Smooth muscle cell (in vitro differentiated cells): ENCODE data around the gene MICALL2. TPM values are rescaled to one million over a fixed set of nuclear protein-coding genes. Genes with fewer than 3 reads are reported as not detected.

Source experiments
- DNase-seq: peaks from one replicate; lab custom pipeline; 2025; ENCODE audit not compliant: unreplicated experiment; lab: John Stamatoyannopoulos, UW
- H2AFZ ChIP-seq: fragments of 200-600 bp; sonication (generic); 2 replicates; pipeline ENCODE4 v1.6.0; 2016; ENCODE audit warnings: antibody characterized with exemption, low read depth, mild to moderate bottlenecking
- H3F3A ChIP-seq: fragments of 200-600 bp; sonication (generic); 2 replicates; pipeline ENCODE4 v1.6.0; 2017; ENCODE audit warnings: antibody characterized with exemption, low read depth
- H3K27ac ChIP-seq: fragments of 200-600 bp; sonication (generic); 2 replicates; pipeline ENCODE4 v1.5.1; 2016; ENCODE audit warnings: low read depth, mild to moderate bottlenecking
- H3K27me3 ChIP-seq: fragments of 200-600 bp; sonication (generic); 2 replicates; pipeline ENCODE4 v1.6.1; 2016; ENCODE audit warnings: low read depth, mild to moderate bottlenecking
- H3K36me3 ChIP-seq: fragments of 200-600 bp; sonication (generic); 2 replicates; pipeline ENCODE4 v1.5.1; 2016; ENCODE audit warnings: low read depth
- H3K4me1 ChIP-seq: fragments of 200-600 bp; sonication (generic); 2 replicates; pipeline ENCODE4 v1.5.1; 2016; ENCODE audit warnings: low read depth
- H3K4me2 ChIP-seq: fragments of 200-600 bp; sonication (generic); 2 replicates; pipeline ENCODE4 v1.6.0; 2016; ENCODE audit warnings: mild to moderate bottlenecking
- H3K4me3 ChIP-seq: fragments of 200-600 bp; sonication (generic); 2 replicates; pipeline ENCODE4 v1.5.1; 2016; ENCODE audit warnings: mild to moderate bottlenecking
- H3K79me2 ChIP-seq: fragments of 200-600 bp; sonication (generic); 2 replicates; pipeline ENCODE4 v1.6.0; 2016; ENCODE audit warnings: low read depth, mild to moderate bottlenecking
- H3K9ac ChIP-seq: fragments of 200-600 bp; sonication (generic); 2 replicates; pipeline ENCODE4 v1.6.0; 2016; ENCODE audit warnings: low read depth
- H3K9me3 ChIP-seq: fragments of 200-600 bp; sonication (generic); replicated peaks from 2 replicates; pipeline ENCODE4 v1.5.1; 2016; ENCODE audit warnings: low read depth
- H4K20me1 ChIP-seq: fragments of 200-600 bp; sonication (generic); 2 replicates; pipeline ENCODE4 v1.6.0; 2016; ENCODE audit warnings: low read depth
- CTCF ChIP-seq: fragments of 200-600 bp; sonication (generic); IDR thresholded peaks from 2 replicates; pipeline ENCODE4 v1.5.1; 2017; ENCODE audit warnings: borderline replicate concordance, mild to moderate bottlenecking, antibody characterized with exemption; ENCODE audit not compliant: insufficient read depth, poor library complexity, severe bottlenecking
- WGBS: methylation state at CpG from one replicate; pipeline ENCODE4 v1.1.7; 2016; ENCODE audit warnings: low lambda C conversion rate; 5-methylcytosine and 5-hydroxymethylcytosine counted together
- polyA plus RNA-seq: library from polyadenylated mRNA; unstranded; fragments of >200 nt; fragmentation: Nextera tagmentation; extraction: Ambion mirVana; gene quantifications from 2 replicates; pipeline ENCODE4 v1.2.1, GENCODE V29; 2016
- total RNA-seq: library from RNA; depleted of rRNA; stranded (reverse); fragments of >200 nt; gene quantifications from 2 replicates; pipeline ENCODE4 v1.2.3, GENCODE V29; 2014

The MICALL2 gene
- total and polyA plus RNA-seq, 2 experiments from 2014 or later, result 4.2 to 18.9 TPM

GRCh38 chr7:1490837-1491236, 31.6 kb upstream of the MICALL2 start:
- Histone ChIP-seq H3F3A (no peaks in the 10 kb centered on the region), H3K4me1 (no peaks in the 10 kb centered on the region), H3K79me2 (no peaks in the 10 kb centered on the region), H3K27ac (no peak overlapping the region), H3K4me2 (no peak overlapping the region), H3K36me3 (no peaks in the 10 kb centered on the region), H3K27me3 (no peaks in the 10 kb centered on the region), H2AFZ (no peak overlapping the region), H3K4me3 (no peak overlapping the region), H4K20me1 (peaks cover 9% of the 10 kb centered on the region), H3K9ac (no peak overlapping the region), H3K9me3 (no peaks in the 10 kb centered on the region)
- 94% methylated on average over 19 of the region's 19 CpGs for WGBS
- TF ChIP-seq CTCF, result no peak
- DNase-seq, result no peak

GRCh38 chr7:1489336-1489735, 30.1 kb upstream of the MICALL2 start:
- Histone ChIP-seq H2AFZ (no peak overlapping the region), H3K9me3 (no peaks in the 10 kb centered on the region), H3K36me3 (no peaks in the 10 kb centered on the region), H3K79me2 (no peaks in the 10 kb centered on the region), H3K4me2 (no peak overlapping the region), H3K27ac (no peak overlapping the region), H3K4me1 (no peaks in the 10 kb centered on the region), H3K27me3 (no peaks in the 10 kb centered on the region), H3K4me3 (no peak overlapping the region), H3F3A (no peaks in the 10 kb centered on the region), H4K20me1 (peaks cover 9% of the 10 kb centered on the region), H3K9ac (no peak overlapping the region)
- TF ChIP-seq CTCF, result no peak
- WGBS, result 98% methylated on average over 17 of the region's 18 CpGs
- no peak for DNase-seq

- no peaks in the 10 kb centered on the region for H3K9me3 ChIP-seq
- no peak overlapping the region for H3K4me2 ChIP-seq
- TF ChIP-seq CTCF, result no peak
- H2AFZ ChIP-seq, result no peak overlapping the region
- no peaks in the 10 kb centered on the region for H3K4me1 ChIP-seq
- no peaks in the 10 kb centered on the region for H3F3A ChIP-seq
- peaks cover 9% of the 10 kb centered on the region for H4K20me1 ChIP-seq
- no peaks in the 10 kb centered on the region for H3K36me3 ChIP-seq
- H3K9ac ChIP-seq, result no peak overlapping the region
- H3K4me3 ChIP-seq, result no peak overlapping the region
- H3K27ac ChIP-seq, result no peak overlapping the region
- H3K79me2 ChIP-seq, result no peaks in the 10 kb centered on the region
- DNase-seq, result no peak
- no peaks in the 10 kb centered on the region for H3K27me3 ChIP-seq
- WGBS, result 97% methylated on average over 19 of the region's 20 CpGs
Measured at GRCh38 chr7:1488016-1488415, 28.7 kb upstream of the MICALL2 start.

GRCh38 chr7:1487466-1487865, 28.2 kb upstream of the MICALL2 start:
- no peak for DNase-seq
- Histone ChIP-seq H3K9me3 (no peaks in the 10 kb centered on the region), H3K27me3 (no peaks in the 10 kb centered on the region), H3F3A (no peaks in the 10 kb centered on the region), H3K4me3 (no peak overlapping the region), H3K36me3 (no peaks in the 10 kb centered on the region), H3K27ac (no peak overlapping the region), H2AFZ (no peak overlapping the region), H3K9ac (no peak overlapping the region), H3K79me2 (no peaks in the 10 kb centered on the region), H4K20me1 (peaks cover 9% of the 10 kb centered on the region), H3K4me2 (no peak overlapping the region), H3K4me1 (no peaks in the 10 kb centered on the region)
- WGBS, result over 99% methylated on average over 19 of the region's 25 CpGs
- no peak for TF ChIP-seq CTCF
